A549 (cell line): ENCODE data around the gene CTNND2.

Source experiments
- RAD21 ChIP-seq, 2 experiments: fragments of >200 bp in 1 of 2; sonication (Bioruptor Twin) in 1 of 2; formaldehyde crosslinking in 1 of 2; IDR thresholded peaks in 1 of 2; conservative IDR thresholded peaks in 1 of 2; 2 replicates in 1 of 2; 3 replicates in 1 of 2; pipeline ENCODE4 v1.6.1; 2012 to 2018; ENCODE audit warnings: inconsistent platforms in 1 of 2
- TF ChIP-seq, protein P1 (sequence below): fragments of >200 bp; sonication (Bioruptor Twin); formaldehyde crosslinking; IDR thresholded peaks from 3 replicates; pipeline ENCODE4 v1.5.1; 2016

DNA sequence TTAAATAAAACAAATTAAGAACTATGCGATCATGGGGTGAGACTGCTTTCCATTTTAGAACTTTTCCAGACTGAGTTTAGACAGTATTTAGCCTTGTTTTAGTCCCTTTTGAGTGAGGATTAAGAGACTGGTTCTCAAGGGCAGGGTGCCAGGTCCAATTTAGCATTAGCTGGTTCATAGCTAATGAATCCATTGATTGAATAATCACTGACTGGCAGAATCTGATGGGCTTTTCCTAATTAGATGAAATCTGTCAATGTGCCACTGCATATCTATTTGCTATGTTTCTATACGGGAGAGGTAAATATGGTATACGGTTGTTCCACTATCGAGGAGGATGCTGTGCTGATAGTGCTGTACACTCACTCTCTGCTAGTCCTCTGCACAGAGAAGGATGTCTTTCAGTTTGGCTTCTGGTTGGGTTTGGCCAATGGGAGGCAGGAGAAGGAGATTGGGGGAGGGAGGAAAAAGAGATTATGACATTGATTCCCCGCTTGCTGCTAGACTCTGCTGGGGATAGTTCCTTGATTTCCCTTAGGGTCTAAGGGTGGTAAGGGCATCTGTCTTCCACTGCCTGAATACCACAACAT lies 496.6 kb downstream of the CTNND2 start:
- TF ChIP-seq, protein P1, sequence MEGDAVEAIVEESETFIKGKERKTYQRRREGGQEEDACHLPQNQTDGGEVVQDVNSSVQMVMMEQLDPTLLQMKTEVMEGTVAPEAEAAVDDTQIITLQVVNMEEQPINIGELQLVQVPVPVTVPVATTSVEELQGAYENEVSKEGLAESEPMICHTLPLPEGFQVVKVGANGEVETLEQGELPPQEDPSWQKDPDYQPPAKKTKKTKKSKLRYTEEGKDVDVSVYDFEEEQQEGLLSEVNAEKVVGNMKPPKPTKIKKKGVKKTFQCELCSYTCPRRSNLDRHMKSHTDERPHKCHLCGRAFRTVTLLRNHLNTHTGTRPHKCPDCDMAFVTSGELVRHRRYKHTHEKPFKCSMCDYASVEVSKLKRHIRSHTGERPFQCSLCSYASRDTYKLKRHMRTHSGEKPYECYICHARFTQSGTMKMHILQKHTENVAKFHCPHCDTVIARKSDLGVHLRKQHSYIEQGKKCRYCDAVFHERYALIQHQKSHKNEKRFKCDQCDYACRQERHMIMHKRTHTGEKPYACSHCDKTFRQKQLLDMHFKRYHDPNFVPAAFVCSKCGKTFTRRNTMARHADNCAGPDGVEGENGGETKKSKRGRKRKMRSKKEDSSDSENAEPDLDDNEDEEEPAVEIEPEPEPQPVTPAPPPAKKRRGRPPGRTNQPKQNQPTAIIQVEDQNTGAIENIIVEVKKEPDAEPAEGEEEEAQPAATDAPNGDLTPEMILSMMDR: no peak
- no peak for TF ChIP-seq RAD21 (conservative IDR thresholded peaks at IDR 0.05 in 1 of 2, IDR thresholded peaks at IDR 0.05 in 1 of 2)
